HL-60 (cell line): Measurements from ENCODE around the gene DAND5.

Source experiments
- GABPA ChIP-seq: IDR thresholded peaks from 2 replicates; pipeline ENCODE4 v1.6.1; 2012; ENCODE audit warnings: low read depth
- POLR2AphosphoS5 ChIP-seq: IDR thresholded peaks from 2 replicates; pipeline ENCODE4 v1.6.1; 2012; ENCODE audit warnings: low read depth
- SPI1 ChIP-seq: IDR thresholded peaks from 2 replicates; pipeline ENCODE4 v1.6.1; 2012; ENCODE audit warnings: low read depth, mild to moderate bottlenecking, borderline replicate concordance
- TF ChIP-seq, protein P1 (sequence below): IDR thresholded peaks from one replicate; pipeline ENCODE4 v1.5.1; 2011; ENCODE audit warnings: low read length, control low read depth, inconsistent platforms; ENCODE audit not compliant: insufficient read depth
- TF ChIP-seq, protein P2 (sequence below): IDR thresholded peaks from 2 replicates; pipeline ENCODE4 v1.6.1; 2012; ENCODE audit warnings: low read depth; ENCODE audit not compliant: insufficient replicate concordance

DNA sequence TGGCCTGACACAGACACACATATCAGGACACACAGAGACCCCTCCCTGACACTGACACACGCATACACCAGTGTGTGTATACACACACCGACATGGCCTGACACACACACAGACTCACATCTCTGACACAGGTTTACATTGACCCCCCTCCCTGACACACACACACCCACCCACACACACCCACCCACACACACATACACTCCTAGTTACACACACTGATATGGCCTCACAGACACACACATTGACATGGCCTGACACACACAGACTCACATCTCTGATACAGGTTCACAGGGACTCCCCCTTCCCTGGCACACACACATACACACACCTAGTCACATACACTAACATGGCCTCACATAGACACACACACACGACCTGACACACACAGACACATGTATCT lies 21.5 kb downstream of the DAND5 start:
- TF ChIP-seq POLR2AphosphoS5 (no peak), GABPA (no peak), SPI1 (no peak)
- TF ChIP-seq, protein P1, sequence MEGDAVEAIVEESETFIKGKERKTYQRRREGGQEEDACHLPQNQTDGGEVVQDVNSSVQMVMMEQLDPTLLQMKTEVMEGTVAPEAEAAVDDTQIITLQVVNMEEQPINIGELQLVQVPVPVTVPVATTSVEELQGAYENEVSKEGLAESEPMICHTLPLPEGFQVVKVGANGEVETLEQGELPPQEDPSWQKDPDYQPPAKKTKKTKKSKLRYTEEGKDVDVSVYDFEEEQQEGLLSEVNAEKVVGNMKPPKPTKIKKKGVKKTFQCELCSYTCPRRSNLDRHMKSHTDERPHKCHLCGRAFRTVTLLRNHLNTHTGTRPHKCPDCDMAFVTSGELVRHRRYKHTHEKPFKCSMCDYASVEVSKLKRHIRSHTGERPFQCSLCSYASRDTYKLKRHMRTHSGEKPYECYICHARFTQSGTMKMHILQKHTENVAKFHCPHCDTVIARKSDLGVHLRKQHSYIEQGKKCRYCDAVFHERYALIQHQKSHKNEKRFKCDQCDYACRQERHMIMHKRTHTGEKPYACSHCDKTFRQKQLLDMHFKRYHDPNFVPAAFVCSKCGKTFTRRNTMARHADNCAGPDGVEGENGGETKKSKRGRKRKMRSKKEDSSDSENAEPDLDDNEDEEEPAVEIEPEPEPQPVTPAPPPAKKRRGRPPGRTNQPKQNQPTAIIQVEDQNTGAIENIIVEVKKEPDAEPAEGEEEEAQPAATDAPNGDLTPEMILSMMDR, result no peak
- TF ChIP-seq, protein P2, sequence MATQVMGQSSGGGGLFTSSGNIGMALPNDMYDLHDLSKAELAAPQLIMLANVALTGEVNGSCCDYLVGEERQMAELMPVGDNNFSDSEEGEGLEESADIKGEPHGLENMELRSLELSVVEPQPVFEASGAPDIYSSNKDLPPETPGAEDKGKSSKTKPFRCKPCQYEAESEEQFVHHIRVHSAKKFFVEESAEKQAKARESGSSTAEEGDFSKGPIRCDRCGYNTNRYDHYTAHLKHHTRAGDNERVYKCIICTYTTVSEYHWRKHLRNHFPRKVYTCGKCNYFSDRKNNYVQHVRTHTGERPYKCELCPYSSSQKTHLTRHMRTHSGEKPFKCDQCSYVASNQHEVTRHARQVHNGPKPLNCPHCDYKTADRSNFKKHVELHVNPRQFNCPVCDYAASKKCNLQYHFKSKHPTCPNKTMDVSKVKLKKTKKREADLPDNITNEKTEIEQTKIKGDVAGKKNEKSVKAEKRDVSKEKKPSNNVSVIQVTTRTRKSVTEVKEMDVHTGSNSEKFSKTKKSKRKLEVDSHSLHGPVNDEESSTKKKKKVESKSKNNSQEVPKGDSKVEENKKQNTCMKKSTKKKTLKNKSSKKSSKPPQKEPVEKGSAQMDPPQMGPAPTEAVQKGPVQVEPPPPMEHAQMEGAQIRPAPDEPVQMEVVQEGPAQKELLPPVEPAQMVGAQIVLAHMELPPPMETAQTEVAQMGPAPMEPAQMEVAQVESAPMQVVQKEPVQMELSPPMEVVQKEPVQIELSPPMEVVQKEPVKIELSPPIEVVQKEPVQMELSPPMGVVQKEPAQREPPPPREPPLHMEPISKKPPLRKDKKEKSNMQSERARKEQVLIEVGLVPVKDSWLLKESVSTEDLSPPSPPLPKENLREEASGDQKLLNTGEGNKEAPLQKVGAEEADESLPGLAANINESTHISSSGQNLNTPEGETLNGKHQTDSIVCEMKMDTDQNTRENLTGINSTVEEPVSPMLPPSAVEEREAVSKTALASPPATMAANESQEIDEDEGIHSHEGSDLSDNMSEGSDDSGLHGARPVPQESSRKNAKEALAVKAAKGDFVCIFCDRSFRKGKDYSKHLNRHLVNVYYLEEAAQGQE, result no peak
